HT1080 (cell line): ENCODE data around the gene DLX5. TPM values are rescaled to one million over a fixed set of nuclear protein-coding genes. Genes with fewer than 3 reads are reported as not detected.

Experiments used
- DNase-seq: peaks from one replicate; pipeline ENCODE4 v3.0.0-alpha.2; 2015; ENCODE audit warnings: low read depth
- total RNA-seq: library from RNA; depleted of rRNA; stranded (reverse); fragments of >200 nt; shearing (Covaris generic); gene quantifications from 2 replicates; pipeline ENCODE4 v1.2.3, GENCODE V29; 2014

The DLX5 gene
- total RNA-seq, 1 experiment from 2014 or later: 1.3 TPM

DNA sequence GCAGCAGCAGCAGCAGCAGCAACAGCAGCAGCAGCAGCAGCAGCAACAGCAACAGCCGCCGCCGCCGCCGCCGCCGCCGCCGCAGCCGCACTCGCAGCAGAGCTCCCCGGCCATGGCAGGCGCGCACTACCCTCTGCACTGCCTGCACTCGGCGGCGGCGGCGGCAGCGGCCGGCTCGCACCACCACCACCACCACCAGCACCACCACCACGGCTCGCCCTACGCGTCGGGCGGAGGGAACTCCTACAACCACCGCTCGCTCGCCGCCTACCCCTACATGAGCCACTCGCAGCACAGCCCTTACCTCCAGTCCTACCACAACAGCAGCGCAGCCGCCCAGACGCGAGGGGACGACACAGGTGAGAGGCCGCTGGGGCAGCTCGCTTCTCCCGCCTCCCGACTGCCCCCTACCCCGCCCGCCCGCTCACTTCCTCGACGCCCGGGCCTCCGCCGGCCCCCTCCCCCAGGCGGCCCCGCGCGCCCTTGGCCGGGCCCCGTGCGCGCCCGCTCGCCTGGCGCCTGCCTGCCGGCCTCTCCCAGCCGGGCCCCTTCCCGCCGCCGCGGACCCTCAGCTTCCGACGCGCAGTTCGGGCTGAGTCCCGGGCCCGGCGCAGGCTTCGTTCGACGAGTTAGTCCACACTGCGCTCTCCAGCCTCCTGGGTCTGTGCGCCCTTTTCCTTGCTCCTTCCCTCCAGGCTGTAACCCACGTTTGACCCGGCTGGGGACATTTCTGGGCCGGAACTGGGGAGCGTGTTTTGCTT is 18.4 kb downstream of the DLX5 start:
- DNase-seq: peak; percentile 59

DNA sequence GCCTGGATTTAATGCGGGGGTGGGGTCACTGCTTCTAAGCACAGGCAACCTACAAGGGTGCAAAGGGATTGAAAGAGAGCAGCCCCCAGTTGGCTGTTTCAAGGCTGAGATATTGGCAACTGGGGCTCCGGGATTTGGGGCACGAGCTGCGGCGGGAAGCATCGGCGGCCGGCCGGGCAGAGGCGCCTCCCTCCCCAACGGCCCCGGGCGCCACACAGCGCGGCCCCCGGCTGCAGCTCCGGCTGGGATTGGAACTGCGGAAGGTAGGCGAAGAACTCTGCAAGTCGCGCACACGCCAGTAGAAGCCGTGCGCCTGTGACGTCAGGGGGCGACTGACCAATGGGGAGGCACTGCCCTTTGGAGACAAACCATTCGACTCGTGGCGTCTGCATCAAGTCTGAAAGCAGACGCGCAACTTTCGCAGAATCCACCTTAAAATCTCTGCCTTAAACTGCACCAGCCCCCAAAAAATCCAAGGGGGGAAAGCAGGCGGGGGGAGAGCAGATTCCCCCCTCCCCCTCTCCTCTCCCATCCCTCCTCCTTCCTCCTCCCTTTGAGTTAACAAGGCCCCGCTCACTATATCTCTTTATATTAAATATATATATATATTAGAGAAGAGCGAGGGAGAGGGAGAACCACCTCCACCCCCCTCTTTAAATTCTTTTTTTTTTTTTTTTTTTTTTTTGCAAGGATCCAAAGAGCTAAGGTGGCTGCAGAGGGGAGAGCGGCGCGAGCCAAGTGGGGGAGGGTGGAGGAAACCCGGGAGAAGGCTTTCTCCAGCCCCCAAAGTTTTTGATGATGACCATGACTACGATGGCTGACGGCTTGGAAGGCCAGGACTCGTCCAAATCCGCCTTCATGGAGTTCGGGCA is 19.2 kb downstream of the DLX5 start, which contains the start of gene DLX6:
Gene DLX6, plus strand, starts transcription at position 371 of the 872 bp plus-strand sequence. Its CDS starts 425 bp downstream, at position 796.
- DNase-seq: peak; percentile 84

DNA sequence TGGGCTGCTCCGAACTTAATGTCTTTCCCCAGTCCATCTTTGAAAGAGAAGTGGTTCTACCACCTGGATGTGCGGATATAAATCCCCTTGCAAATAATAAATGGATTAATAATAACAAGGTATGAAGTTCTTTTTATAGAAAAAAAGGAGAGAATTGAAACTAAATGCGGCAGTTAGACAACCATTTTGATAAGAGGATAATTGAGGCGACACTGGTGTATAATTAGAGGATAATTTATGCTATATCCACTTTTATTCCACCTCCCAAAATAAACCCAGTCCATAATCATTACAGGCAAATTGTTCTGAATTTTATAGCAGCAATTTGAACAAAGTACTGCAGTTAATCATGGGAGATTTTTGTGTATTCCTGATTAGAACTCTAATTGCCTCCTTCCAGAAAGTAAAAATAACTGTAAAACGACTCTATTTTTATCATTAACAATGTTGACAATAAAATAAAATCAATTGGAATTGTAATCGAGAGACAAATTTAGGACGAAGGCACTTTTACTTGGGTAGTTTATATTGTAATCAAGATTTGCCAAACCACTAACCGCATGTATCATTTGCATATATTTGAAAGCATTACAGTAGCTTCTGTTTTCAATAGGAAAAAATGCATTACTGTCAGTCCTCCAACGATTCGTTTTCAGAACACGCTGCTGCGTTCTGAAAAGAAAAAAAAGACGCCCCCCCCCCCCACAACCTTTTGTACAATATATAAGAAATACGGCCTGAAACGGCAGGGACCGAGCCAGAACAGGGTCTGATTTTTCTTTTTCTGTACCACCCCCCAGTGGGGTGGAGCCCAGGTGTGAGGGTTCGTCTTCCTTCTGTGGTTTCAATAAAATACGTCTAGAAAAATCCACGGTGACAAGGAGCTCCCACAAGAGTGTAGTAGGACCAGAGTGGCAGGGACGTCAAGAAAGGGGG is 20.1 kb downstream of the DLX5 start:
- DNase-seq: no peak

DNA sequence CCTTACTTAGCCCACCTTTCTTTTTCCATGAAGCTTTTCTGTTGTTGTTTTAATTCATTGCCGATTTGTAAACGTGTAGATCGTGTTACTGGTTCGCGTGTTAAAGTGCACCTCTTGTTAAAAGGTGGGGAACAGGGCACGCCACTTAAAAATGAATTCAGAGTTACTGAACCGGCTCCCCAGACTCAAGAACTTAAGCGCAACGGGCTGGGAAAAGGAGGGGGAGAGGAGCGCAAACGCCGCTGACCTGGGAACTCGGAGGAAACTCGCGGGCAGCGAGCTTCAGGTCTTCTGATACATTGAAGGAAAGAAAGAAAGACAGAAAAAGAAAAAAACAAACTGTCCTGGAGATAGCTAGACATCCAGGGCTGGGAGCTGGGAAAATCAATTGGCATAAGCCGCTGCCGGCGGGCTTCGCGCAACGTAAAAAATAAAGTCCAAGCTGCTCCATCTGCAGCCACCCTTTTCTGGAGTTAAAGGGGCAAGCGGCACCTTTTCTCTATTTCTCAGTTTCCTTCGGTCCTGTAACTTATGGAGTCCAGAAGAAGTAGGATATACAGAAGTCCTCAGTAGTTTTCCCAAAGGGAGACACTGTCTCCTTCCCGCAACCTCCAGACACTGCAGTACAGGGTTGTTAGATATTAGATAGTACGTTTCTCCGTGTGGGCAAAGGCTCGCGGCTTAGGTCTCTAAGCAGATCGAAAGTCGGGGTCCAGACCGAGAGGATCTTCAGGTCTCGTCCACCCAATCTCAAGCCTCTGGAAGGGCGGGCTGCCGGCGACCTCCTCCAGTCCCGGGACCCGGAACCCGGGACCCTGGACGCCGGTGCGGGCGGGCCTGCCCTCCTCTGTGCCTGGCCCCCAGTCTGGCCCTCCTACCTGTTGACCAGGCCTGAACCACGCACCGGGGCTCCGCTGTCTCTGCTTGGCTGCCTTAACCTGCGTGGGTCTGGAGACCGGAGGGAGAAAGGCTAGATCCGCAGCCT is 21.1 kb downstream of the DLX5 start:
- no peak for DNase-seq

DNA sequence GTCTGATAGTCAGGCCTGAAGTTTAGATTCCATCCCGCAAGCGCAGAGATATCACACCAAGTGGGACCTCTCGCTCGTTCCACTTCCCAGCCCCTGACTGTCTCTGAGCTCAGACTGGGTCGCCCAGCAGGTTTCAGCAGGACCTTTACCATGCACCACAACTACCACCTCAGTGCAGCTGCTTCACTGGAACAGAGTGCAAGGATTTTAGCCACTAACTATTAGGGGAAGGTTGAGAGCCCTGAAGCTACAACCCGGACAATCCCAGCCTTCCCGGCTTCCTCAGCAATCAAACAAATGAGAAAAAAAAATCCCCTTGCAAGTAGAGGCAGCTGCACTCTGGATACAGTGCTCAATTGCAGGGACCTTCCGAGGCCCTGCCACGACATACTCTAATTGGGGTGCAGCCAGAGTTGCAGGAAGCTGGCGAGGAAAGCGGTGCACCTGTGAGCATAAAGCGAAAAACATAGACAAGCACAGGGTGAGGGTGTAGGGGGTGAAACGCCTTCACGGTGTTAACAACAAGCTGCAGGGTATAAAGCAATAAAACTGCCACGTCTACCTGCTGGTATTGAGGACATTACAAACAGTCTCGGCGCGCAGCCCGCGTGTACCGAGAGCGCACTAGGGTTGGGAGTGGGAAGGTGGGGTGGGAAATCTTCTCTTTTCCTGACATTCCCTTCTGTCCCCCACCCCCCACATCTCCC is 21.9 kb downstream of the DLX5 start:
- DNase-seq: no peak

DNA sequence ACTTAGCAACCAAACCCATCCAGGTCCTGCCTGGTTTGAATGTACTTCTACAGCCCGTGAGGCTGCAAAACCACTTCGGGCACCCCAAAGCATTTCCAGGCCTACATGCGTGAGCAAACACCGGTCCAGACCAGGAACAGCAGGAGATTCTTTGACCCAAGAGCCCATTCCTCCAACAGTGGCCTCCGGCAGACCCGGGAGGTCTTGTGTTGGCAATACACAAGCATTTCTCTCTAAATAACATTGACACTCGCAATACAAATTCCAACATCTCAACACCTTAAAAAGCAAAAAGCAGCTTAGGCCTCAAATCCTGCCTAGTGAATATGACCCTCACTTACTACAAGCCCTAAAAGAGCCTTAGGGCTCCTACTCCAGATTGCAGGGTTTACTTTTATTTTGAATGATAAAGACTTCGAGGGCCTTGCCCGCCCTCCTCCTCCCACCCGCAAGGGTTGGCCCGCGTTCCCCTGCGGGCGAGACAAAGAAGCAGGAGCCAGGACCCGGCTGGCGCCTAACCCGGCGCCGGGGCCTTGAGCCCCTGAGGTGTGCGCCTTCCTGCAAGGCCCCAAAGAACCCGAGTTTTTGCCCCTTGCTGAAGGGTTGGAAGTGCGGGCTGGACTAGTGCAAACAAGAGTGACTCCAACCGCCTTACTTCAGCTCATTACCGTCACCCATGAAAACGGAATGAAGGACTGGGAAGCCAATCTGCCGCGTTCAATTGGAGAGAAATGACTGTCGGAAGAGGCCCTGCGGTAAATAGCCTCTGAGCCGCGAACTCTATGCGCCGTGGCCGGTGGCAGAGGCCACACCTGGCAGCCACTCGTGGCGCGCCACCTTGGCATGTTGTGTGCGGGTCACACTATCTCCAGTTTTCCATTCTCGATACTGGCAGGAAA is 22.7 kb downstream of the DLX5 start:
- DNase-seq: no peak

DNA sequence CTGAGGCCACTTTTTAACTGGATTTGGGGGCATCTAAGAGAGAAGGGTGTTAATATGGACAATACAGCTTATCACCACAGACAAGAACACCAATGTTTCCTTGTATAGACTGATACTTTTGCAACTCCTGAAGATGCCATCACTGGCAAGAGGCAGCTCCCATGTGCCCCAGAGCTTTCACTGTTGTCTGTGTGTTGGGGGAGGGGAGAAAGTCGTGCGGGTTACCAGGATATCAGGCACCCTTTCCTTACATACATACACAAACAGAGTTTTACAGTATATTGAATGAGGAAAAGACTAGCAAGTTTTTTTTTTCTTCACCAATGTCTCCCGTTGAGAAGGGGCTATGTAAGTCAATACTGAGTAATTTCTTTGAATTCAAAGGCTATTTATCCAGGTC is 23.4 kb downstream of the DLX5 start:
- no peak for DNase-seq

DNA sequence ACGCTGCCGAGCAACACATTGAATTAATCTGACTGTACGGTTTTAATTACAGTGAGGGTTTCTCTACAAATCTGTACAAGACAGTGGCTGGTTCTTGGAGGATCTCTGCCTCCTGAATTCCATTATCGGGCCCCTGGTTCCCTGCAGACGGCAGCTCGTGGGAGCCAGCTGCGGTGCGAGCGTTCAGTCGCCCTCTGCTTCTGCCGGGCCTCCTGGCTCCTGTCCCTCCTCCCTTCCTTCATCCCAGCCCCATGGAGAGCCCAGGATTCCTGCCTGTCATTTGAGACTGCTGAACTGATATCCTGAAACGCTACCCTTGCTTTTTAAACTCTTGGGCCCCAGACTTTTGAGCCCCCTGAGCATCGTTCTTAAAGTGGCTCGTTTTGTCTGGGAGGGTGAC is 25.9 kb downstream of the DLX5 start:
- no peak for DNase-seq

DNA sequence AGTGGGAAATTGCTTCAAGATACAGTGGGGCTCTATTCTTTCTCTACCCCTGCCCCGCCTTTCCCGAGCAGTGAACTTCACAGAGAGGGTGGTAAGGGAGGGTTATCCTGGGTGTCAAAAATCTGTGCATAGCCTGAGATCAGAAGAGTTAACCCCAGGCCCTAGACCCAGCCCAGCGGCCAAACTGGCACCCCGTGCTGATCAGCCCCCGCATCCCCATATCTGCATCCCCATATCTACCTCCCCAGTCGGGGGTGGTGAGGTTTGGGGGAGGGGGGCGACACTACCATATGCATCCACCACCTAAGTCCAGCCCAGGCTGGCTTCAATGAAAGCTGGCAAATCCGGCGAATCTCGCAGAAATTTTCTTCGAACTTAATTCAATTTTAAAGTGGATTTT is 26.3 kb downstream of the DLX5 start:
- DNase-seq: no peak

DNA sequence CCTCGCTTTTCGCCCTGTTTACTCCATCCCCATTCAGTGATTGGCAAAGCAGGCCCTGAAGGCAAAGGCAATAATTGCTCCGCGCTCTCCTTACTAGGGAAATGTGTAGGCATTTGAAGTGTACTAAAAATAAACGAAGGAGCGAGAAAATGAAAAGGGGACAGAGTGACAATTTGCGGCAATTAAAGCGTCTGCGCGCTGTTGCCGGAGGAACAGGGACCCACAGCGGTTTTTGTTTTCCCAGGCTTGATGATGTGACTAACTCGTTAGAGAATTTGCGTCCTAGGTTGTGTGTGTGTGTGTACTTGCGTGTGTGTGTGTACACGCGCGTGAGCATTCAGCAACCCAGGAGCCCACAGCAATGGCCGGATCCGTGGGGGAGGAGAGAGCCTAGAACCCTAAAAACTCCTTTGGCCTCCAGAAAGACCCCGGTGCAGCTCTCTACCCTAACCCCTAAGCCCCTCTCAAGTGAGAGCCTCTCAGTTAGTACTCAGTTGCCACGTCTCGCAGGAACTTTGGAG is 27.1 kb downstream of the DLX5 start:
- DNase-seq: no peak

DNA sequence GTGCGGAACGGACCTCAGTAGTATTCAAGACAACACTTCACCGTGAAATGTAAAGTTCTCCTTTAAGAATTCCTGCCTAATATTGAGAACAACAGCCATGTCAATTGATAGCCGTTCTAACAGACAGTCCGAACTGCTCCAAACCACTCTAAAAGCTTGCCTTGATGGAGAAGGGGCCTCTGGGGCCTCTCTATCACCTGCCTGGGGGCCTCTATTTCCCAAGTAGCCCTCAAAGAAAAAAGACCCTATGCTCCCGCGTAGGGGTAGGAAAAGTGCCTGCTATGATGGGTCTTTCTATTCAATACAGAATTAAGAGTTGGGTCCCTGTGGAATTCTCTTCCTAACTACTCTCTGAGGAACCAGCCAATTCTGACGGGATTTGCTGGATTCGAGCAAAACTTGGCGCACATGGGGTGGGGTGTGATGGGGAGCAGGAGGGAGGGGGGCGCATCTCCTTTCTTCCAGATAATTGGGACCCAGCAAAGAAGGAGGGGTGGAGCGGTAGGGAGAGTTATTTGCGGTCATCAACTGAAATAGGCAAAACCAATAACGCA is 27.6 kb downstream of the DLX5 start:
- DNase-seq: no peak

DNA sequence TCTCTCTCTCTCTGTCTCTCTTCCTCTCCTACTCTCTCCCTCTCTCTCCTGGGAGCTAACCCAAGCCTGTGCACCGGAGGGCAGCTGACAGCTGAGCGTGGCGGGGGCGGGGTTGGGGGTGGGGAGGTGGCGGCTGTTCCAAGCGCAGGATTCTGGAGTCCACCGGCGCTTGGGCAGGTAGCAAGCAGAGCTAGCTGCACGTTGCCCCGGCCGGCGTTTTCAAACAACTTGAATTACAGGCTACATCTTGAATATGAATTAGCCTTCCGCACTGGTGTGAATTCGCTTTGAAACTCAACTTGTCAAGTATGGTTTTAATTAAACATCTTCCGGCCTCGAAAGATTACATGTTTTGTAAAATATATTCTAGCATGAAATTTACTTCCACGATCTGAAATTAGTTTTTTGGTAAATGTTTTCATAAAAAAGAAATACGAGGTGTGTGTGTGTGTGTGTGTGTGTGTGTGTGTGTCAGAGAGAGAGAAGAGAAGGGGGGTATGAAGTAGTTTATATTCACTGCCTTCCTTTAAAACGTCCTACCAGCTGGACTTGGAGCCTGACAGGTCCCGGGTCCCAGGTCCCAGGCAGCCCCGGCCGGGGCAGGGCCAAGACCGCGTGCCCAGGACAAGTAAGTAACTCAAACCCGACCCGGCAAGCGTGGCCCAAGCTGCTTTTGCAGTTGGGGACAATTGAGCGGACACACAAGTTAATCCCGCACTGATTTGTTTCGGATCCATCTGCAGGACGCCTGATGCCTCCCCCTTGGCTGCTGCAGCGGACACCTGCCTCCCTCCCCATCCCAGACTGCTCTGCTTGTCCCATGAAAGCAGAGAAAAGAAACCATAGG is 28.3 kb downstream of the DLX5 start:
- DNase-seq: no peak

DNA sequence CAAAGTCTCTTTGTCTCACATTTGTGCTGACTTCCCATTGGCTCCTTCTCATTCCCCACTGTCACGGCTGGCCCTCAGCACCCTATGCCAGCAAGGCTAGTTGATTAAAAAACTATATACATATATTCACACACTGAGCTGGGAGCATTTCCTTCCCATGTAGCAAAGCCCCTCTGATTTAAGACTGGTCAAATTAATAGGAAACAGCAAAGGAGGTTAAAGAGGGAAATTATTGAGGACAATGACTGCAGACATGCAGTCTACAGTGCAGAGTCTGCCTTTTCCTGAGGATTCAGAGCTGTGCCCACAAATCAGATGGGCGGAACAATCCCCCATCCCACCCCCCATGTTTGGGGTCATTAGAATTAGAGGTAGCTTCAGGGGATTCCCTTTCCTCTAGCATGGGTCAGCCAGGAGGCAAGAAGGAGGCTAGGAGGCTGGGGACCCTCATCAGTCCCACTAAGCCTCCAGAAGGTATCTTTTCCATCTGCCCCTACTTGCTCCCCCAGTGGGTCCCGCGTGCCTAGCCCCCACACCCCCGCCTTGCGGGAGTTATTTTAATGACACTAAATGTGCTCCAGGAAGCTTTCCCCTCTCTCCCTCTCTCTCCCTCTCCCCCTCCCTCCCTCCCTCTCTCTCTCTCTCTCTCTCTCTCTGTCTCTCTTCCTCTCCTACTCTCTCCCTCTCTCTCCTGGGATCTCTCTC is 29.1 kb downstream of the DLX5 start:
- DNase-seq: no peak

DNA sequence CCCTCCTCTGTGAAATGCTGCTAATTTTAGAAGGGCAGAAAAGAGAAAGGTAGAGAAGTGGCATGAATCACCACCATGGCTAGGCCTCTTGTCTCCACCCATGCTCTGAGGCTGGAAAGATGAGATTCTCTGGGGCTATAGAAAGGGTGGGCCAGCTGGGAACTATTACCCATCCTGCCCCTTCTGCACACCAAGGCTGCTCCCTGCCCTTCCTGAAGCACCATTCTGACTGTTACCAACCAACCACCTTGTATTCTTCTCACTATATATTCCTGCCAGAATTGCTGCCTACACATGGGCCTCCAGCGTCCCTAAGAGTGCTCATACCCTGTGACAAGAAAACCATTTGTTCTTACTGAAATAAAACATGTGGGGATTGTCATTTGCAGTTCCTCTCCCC is 30.7 kb downstream of the DLX5 start:
- no peak for DNase-seq

DNA sequence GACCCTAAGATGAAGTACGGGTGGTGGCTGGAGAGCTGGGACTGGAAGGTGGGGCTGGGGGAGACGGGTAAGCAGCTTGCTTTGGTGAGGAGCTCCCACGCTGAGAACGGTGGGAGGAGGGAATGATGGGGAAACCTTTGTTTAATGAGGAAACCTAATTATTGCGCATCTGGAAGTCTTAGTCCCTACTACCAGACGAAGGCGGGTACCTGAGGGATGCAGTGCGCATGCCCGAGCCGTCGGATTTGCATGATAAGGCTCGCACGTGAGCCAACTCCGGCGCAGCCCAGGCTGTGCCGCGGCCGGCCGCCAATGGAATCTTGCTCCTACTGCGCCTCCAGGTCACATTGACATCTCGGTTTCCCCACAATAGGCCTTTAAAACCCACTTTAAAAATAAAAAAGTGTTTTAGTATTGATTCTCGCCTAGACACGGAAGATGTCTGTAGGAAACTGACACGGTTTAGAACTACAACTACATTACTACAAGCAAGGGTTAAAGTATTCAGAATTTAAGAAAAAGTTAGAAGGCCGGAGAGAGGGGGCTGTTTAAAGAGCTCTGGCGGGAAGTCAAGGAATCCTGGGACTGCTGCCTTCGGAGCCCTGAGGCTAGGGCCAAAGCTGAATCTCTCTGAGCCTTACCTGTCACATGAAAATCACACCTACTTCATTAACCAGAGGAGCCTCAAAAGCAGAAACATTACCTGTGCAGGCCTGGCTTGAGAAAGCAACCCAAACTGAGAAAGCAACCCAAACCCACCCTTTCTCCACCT is 31.4 kb downstream of the DLX5 start:
- no peak for DNase-seq
